Astrocyte (in vitro differentiated cells and primary cell): ENCODE data around the gene RETREG2. TPM values are rescaled to one million over a fixed set of nuclear protein-coding genes. Genes with fewer than 3 reads are reported as not detected.

Experiments
- DNase-seq: peaks from one replicate; pipeline ENCODE4 v3.0.0-alpha.2; 2010; ENCODE audit warnings: low read depth
- FAIRE-seq: peaks from 2 replicates; lab custom pipeline; 2011; peaks lifted over from hg19 to GRCh38; lab: Jason Lieb, UNC
- H2AFZ ChIP-seq: 2 replicates; pipeline ENCODE4 v1.6.0; 2012; ENCODE audit warnings: low read depth, low read length, inconsistent platforms
- H3K27ac ChIP-seq: 2 replicates; pipeline ENCODE4 v1.5.1; 2011; ENCODE audit warnings: low read depth, low read length, inconsistent platforms
- H3K27me3 ChIP-seq: 2 replicates; pipeline ENCODE4 v1.6.0; 2011; ENCODE audit warnings: low read length, inconsistent platforms; ENCODE audit not compliant: insufficient read depth
- H3K36me3 ChIP-seq: 2 replicates; pipeline ENCODE4 v1.5.1; 2011; ENCODE audit warnings: low read length, inconsistent platforms; ENCODE audit not compliant: insufficient read depth
- H3K4me1 ChIP-seq: 2 replicates; pipeline ENCODE4 v1.5.1; 2011; ENCODE audit warnings: low read length, inconsistent platforms; ENCODE audit not compliant: insufficient read depth
- H3K4me2 ChIP-seq: 2 replicates; pipeline ENCODE4 v1.6.0; 2012; ENCODE audit warnings: low read length, inconsistent platforms
- H3K4me3 ChIP-seq: 2 replicates; pipeline ENCODE4 v1.5.1; 2011; ENCODE audit warnings: low read depth, mild to moderate bottlenecking, low read length, inconsistent platforms; ENCODE audit not compliant: insufficient read depth
- H3K79me2 ChIP-seq: 2 replicates; pipeline ENCODE4 v1.6.0; 2012; ENCODE audit warnings: mild to moderate bottlenecking, low read length, inconsistent platforms; ENCODE audit not compliant: insufficient read depth
- H3K9ac ChIP-seq: 2 replicates; pipeline ENCODE4 v1.6.0; 2012; ENCODE audit warnings: mild to moderate bottlenecking, low read length, inconsistent platforms
- H3K9me3 ChIP-seq: 2 replicates; pipeline ENCODE4 v1.5.1; 2012; ENCODE audit warnings: low read depth, mild to moderate bottlenecking, low read length, inconsistent platforms; ENCODE audit not compliant: insufficient read depth
- H4K20me1 ChIP-seq: 2 replicates; pipeline ENCODE4 v1.6.0; 2012; ENCODE audit warnings: low read length, inconsistent platforms; ENCODE audit not compliant: insufficient read depth
- H3K27ac Mint-ChIP-seq: one replicate; pipeline ENCODE4 v1.8.0; 2021; ENCODE audit warnings: mild to moderate bottlenecking, mixed read lengths; ENCODE audit not compliant: unreplicated experiment
- H3K27me3 Mint-ChIP-seq: one replicate; pipeline ENCODE4 v1.8.0; 2021; ENCODE audit warnings: low read depth, mixed read lengths; ENCODE audit not compliant: unreplicated experiment
- H3K36me3 Mint-ChIP-seq: one replicate; pipeline ENCODE4 v1.8.0; 2021; ENCODE audit warnings: low read depth, mixed read lengths; ENCODE audit not compliant: unreplicated experiment
- H3K4me1 Mint-ChIP-seq: one replicate; pipeline ENCODE4 v1.8.0; 2021; ENCODE audit warnings: low read depth, mixed read lengths; ENCODE audit not compliant: unreplicated experiment
- H3K4me3 Mint-ChIP-seq: one replicate; pipeline ENCODE4 v1.8.0; 2021; ENCODE audit warnings: mild to moderate bottlenecking, moderate library complexity, mixed read lengths; ENCODE audit not compliant: unreplicated experiment
- H3K9me3 Mint-ChIP-seq: one replicate; pipeline ENCODE4 v1.8.0; 2021; ENCODE audit warnings: mild to moderate bottlenecking, mixed read lengths; ENCODE audit not compliant: unreplicated experiment
- CTCF ChIP-seq: IDR thresholded peaks from 2 replicates; pipeline ENCODE4 v1.5.1; 2011; ENCODE audit warnings: low read depth, mild to moderate bottlenecking, inconsistent platforms, low read length, moderate library complexity; ENCODE audit not compliant: insufficient read depth
- EZH2 ChIP-seq: IDR thresholded peaks from 2 replicates; pipeline ENCODE4 v1.6.1; 2012; ENCODE audit warnings: mild to moderate bottlenecking, low read length, inconsistent platforms; ENCODE audit not compliant: insufficient read depth
- total RNA-seq: library from RNA; stranded (reverse); gene quantifications from 2 replicates; pipeline ENCODE4 v1.2.1, GENCODE V29; 2021

Gene RETREG2
- total RNA-seq, 1 donor from 2014 or later = 54.8 TPM

GRCh38 chr2:219207134-219207883 lies 29.2 kb downstream of the RETREG2 start:
- Mint-ChIP-seq H3K4me1 (peaks cover 11% of the 10 kb centered on the region), H3K27me3 (peaks cover 2% of the 10 kb centered on the region), H3K4me3 (peak overlapping the region; percentile 81), H3K27ac (no peak overlapping the region), H3K36me3 (peaks cover 7% of the 10 kb centered on the region), H3K9me3 (no peaks in the 10 kb centered on the region)
- TF ChIP-seq EZH2 = no peak
- no peak for TF ChIP-seq CTCF
- H3K4me2 ChIP-seq = peak overlapping the region; percentile 83
- peak overlapping the region; percentile 75 for H3K27ac ChIP-seq
- H4K20me1 ChIP-seq = peaks cover 15% of the 10 kb centered on the region
- DNase-seq = no peak
- H3K79me2 ChIP-seq = peaks cover 6% of the 10 kb centered on the region
- H3K9ac ChIP-seq = peak overlapping the region; percentile 77
- no peaks in the 10 kb centered on the region for H3K36me3 ChIP-seq
- no peaks in the 10 kb centered on the region for H3K9me3 ChIP-seq
- FAIRE-seq = no peak
- peaks cover 16% of the 10 kb centered on the region for H3K4me1 ChIP-seq
- no peaks in the 10 kb centered on the region for H3K27me3 ChIP-seq
- peak overlapping the region; percentile 43 for H2AFZ ChIP-seq
- peak overlapping the region; percentile 66 for H3K4me3 ChIP-seq

- Histone ChIP-seq H3K79me2 (peaks cover 6% of the 10 kb centered on the region), H3K36me3 (no peaks in the 10 kb centered on the region), H3K4me3 (no peak overlapping the region), H3K9me3 (no peaks in the 10 kb centered on the region), H4K20me1 (peaks cover 15% of the 10 kb centered on the region), H3K9ac (peak overlapping the region; percentile 77), H3K4me1 (peaks cover 16% of the 10 kb centered on the region), H3K27ac (no peak overlapping the region), H3K27me3 (no peaks in the 10 kb centered on the region), H2AFZ (no peak overlapping the region), H3K4me2 (peak overlapping the region; percentile 83)
- TF ChIP-seq CTCF = no peak
- TF ChIP-seq EZH2 = no peak
- Mint-ChIP-seq H3K36me3 (peaks cover 10% of the 10 kb centered on the region), H3K9me3 (no peaks in the 10 kb centered on the region), H3K27me3 (peaks cover 1% of the 10 kb centered on the region), H3K27ac (no peak overlapping the region), H3K4me3 (peak overlapping the region; percentile 81), H3K4me1 (peaks cover 11% of the 10 kb centered on the region)
- FAIRE-seq = no peak
- peak; percentile 4 for DNase-seq
These were observed 30.0 kb downstream of the RETREG2 start for GRCh38 chr2:219207884-219208740.
